Right cardiac atrium (tissue), 5 donors: ENCODE results near the gene SMIM30. TPM values are rescaled to one million over a fixed set of nuclear protein-coding genes. Genes with fewer than 3 reads are reported as not detected.
"Not testable (repeated sequence)": the region's sequence is repeated elsewhere in the genome, so short reads cannot be mapped to it uniquely, and the experiment has no call there.

Experiments used
- ATAC-seq, 2 donors: fragments of 200-7000 bp; cut with Tn5 transposase; one replicate each; pipeline versions ENCODE4 v1.8.0 to v1.9.1; 2020; ENCODE audit warnings: moderate library complexity in 2 of 2, mild to moderate bottlenecking in 1 of 2
- DNase-seq, 3 donors: peaks; one replicate each; pipeline ENCODE4 v3.0.0-alpha.2; 2020
- H3K27ac ChIP-seq: one replicate; pipeline ENCODE4 v1.5.1; 2013; ENCODE audit warnings: mild to moderate bottlenecking, low read length, control low read depth, moderate library complexity
- H3K27me3 ChIP-seq: one replicate; pipeline ENCODE4 v1.6.1; 2013; ENCODE audit not compliant: control insufficient read depth, insufficient read depth
- H3K4me1 ChIP-seq: one replicate; pipeline ENCODE4 v1.6.1; 2013; ENCODE audit warnings: low read length; ENCODE audit not compliant: control insufficient read depth, insufficient read depth
- H3K4me3 ChIP-seq: one replicate; pipeline ENCODE4 v1.5.1; 2013; ENCODE audit warnings: low read length, control low read depth
- H3K9me3 ChIP-seq: one replicate; pipeline ENCODE4 v1.6.1; 2013; ENCODE audit warnings: low read length; ENCODE audit not compliant: control insufficient read depth
- WGBS: extraction: QIAGEN DNeasy Blood & Tissue Kit; methylation state at CpG from one replicate; pipeline ENCODE4 v1.1.7; 2013; 5-methylcytosine and 5-hydroxymethylcytosine counted together
- intact Hi-C, 4 donors: fragments of 100-400 bp; cut with DNase I; formaldehyde crosslinking; loops; one replicate each; pipeline versions ENCODE4 v1.11.0 to v1.14.0; 2022 to 2023
- long read RNA-seq, 4 donors: library from polyadenylated mRNA; unstranded; transcript quantifications; one replicate each; pipeline ENCODE4 v2.0.0, GENCODE V29; 2020 to 2021
- polyA plus RNA-seq: library from polyadenylated mRNA; stranded (reverse); fragments of 200-250 nt; gene quantifications from one replicate; pipeline ENCODE4 v1.2.3, GENCODE V29; 2013
- total RNA-seq, 4 donors: library from RNA; stranded (reverse); fragmentation: NEBNext Ultra II Directional; extraction: Animal tissue kit (Norgen Biotek cat#: 25700); gene quantifications; one replicate each; pipeline ENCODE4 v1.2.1, GENCODE V29; 2021
- donor health status: healthy with polysubstance abuse.
- donor health status: DM: no; HTN: yes; CAD: no.
- donor health status: DM: no; HTN: no; CAD: no.
- donor health status: DM: no; HTN: yes; CAD: no; lungs with severe emphysema.
- donor health status: DM: yes; HTN: yes; CAD: no.

SMIM30 gene
- total RNA-seq = 100 to 1,000 TPM; 107 to 135 (median 111) TPM
- polyA plus RNA-seq = 271 TPM
- long read RNA-seq, donor 1, transcript SMIM30-201 (3 exons, 1,070 nt) = major isoform, 12 of 15 reads
- long read RNA-seq, donor 1, partial matches to known transcripts = 0 of 15 reads
- long read RNA-seq, donor 1, other reads (novel, unspliced or antisense) = 1 of 15 reads
- long read RNA-seq, donor 2, transcript SMIM30-201 (3 exons, 1,070 nt) = major isoform, 19 of 21 reads
- long read RNA-seq, donor 2, partial matches to known transcripts = 0 of 21 reads
- long read RNA-seq, donor 2, other reads (novel, unspliced or antisense) = 1 of 21 reads
- long read RNA-seq, donor 3, transcript SMIM30-201 (3 exons, 1,070 nt) = major isoform, 14 of 19 reads
- long read RNA-seq, donor 3, partial matches to known transcripts = 0 of 19 reads
- long read RNA-seq, donor 3, other reads (novel, unspliced or antisense) = 3 of 19 reads
- long read RNA-seq, donor 4, transcript SMIM30-201 (3 exons, 1,070 nt) = major isoform, 23 of 24 reads
- long read RNA-seq, donor 4, partial matches to known transcripts = 0 of 24 reads
- long read RNA-seq, donor 4, other reads (novel, unspliced or antisense) = 1 of 24 reads

- H3K4me3 ChIP-seq = peak within 1 kb of the TSS; percentile 98
- intact Hi-C loops = loop anchor here in 1 of 4 donors (10.0 kb wide), 1 partner anchor 94 kb away; no protein-coding TSS in a partner anchor
- ATAC-seq (peak; percentile 100), DNase-seq (peak; percentile 94 to 97 (median 96))
- H3K4me1 ChIP-seq = no peaks in the 10 kb centered on the region
- no peaks in the 10 kb centered on the region for H3K27me3 ChIP-seq
- no peaks in the 10 kb centered on the region for H3K9me3 ChIP-seq
- peak within 1 kb of the TSS; percentile 51 for H3K27ac ChIP-seq
- under 1% methylated on average over 35 of the region's 35 CpGs for WGBS
These were observed at the start of gene SMIM30 for GRCh38 chr7:113118074-113118959. TSS of gene SMIM30 (minus strand) at chr7:113118554. CDS start at chr7:113117578, 976 bp downstream.

- H3K27me3 ChIP-seq, H3K4me3 ChIP-seq, DNase-seq, H3K27ac ChIP-seq, ATAC-seq, H3K4me1 ChIP-seq, H3K9me3 ChIP-seq: not testable (repeated sequence)
- 80% methylated on average over 1 of the region's 1 CpG for WGBS
- intact Hi-C loops = loop anchor here in 1 of 4 donors (10.0 kb wide), 1 partner anchor 249 kb away; no protein-coding TSS in a partner anchor
These were observed 47.8 kb upstream of the SMIM30 start for GRCh38 chr7:113166176-113166575.

- WGBS = 90% methylated on average over 2 of the region's 2 CpGs
- Histone ChIP-seq H3K9me3 (no peaks in the 10 kb centered on the region), H3K27ac (no peak overlapping the region), H3K4me1 (no peaks in the 10 kb centered on the region), H3K27me3 (no peaks in the 10 kb centered on the region), H3K4me3 (no peak overlapping the region)
- ATAC-seq (no peak), DNase-seq (no peak)
- intact Hi-C loops = loop anchor here in 1 of 4 donors (5.0 to 10.0 kb wide), 2 partner anchors 49 to 254 kb away; no protein-coding TSS in a partner anchor
These were observed 42.7 kb upstream of the SMIM30 start for GRCh38 chr7:113161050-113161449.

- Histone ChIP-seq H3K4me3 (no peak overlapping the region), H3K9me3 (no peaks in the 10 kb centered on the region), H3K27me3 (no peaks in the 10 kb centered on the region), H3K4me1 (no peaks in the 10 kb centered on the region), H3K27ac (no peak overlapping the region)
- DNase-seq = no peak
- ATAC-seq = peak; percentile 43 to 47
- 45% methylated on average over 5 of the region's 5 CpGs for WGBS
- intact Hi-C loops = loop anchor here in 1 of 4 donors (5.0 to 10.0 kb wide), 2 partner anchors 48 to 255 kb away; no protein-coding TSS in a partner anchor
These were observed 41.5 kb upstream of the SMIM30 start for GRCh38 chr7:113159746-113160339.

GRCh38 chr7:113158756-113159155 lies 40.4 kb upstream of the SMIM30 start:
- H3K9me3 ChIP-seq = no peaks in the 10 kb centered on the region
- H3K27me3 ChIP-seq = no peaks in the 10 kb centered on the region
- H3K4me3 ChIP-seq = no peak overlapping the region
- intact Hi-C loops = no loop called here
- DNase-seq = no peak
- ATAC-seq = no peak
- H3K27ac ChIP-seq = no peak overlapping the region
- WGBS = 47% methylated on average over 2 of the region's 2 CpGs
- no peaks in the 10 kb centered on the region for H3K4me1 ChIP-seq

- 87% methylated on average over 3 of the region's 3 CpGs for WGBS
- Histone ChIP-seq H3K4me3 (no peak overlapping the region), H3K27me3 (no peaks in the 10 kb centered on the region), H3K9me3 (no peaks in the 10 kb centered on the region), H3K27ac (no peak overlapping the region), H3K4me1 (no peaks in the 10 kb centered on the region)
- ATAC-seq (no peak), DNase-seq (no peak)
- intact Hi-C loops = no loop called here
These were observed 35.8 kb upstream of the SMIM30 start for GRCh38 chr7:113154117-113154516.

GRCh38 chr7:113144817-113145216 lies 26.5 kb upstream of the SMIM30 start:
- H3K27ac ChIP-seq = no peak overlapping the region
- ATAC-seq (no peak), DNase-seq (no peak)
- H3K4me1 ChIP-seq = no peaks in the 10 kb centered on the region
- WGBS = 34% methylated on average over 1 of the region's 1 CpG
- H3K9me3 ChIP-seq = no peaks in the 10 kb centered on the region
- H3K27me3 ChIP-seq = no peaks in the 10 kb centered on the region
- H3K4me3 ChIP-seq = no peak overlapping the region
- intact Hi-C loops = no loop called here

GRCh38 chr7:113143486-113144257 lies 25.3 kb upstream of the SMIM30 start:
- intact Hi-C loops = no loop called here
- Histone ChIP-seq H3K27me3 (no peaks in the 10 kb centered on the region), H3K9me3 (no peaks in the 10 kb centered on the region), H3K4me1 (no peaks in the 10 kb centered on the region), H3K4me3 (no peak overlapping the region), H3K27ac (no peak overlapping the region)
- DNase-seq (no peak), ATAC-seq (no peak)
- 76% methylated on average over 2 of the region's 2 CpGs for WGBS

GRCh38 chr7:113142385-113143119 lies 24.2 kb upstream of the SMIM30 start:
- intact Hi-C loops = no loop called here
- WGBS = 63% methylated on average over 5 of the region's 5 CpGs
- H3K4me3 ChIP-seq = no peak overlapping the region

More at GRCh38 chr7:113142385-113143119, 24.2 kb upstream of the SMIM30 start:
- H3K27ac ChIP-seq = no peak overlapping the region
- no peak for DNase-seq
- ATAC-seq = no peak
- no peaks in the 10 kb centered on the region for H3K9me3 ChIP-seq
- H3K4me1 ChIP-seq = no peaks in the 10 kb centered on the region
- no peaks in the 10 kb centered on the region for H3K27me3 ChIP-seq
